ENCODE measurements around the gene P2RY12.

P2RY12 gene

DNA sequence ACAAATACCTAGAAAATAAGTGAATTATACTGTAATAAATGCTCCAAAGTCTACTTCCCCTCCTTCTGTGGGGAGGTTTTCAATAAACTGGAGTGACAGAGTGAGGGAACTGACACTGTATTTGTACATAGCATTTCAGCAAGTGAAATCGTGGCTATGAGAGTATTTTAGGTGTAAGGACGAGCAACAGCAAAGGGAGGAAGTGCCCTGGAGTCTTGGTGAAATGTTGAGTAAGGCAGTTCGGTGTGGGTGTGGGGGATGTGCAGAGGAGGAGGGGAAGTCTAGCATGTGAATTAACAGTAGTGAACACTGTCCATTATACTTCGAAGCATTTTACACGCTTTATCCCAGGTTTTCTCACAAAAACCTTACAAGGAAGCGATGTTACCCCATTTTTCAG, 37.1 kb downstream of the P2RY12 start:
- ChIA-PET POLR2A (no interaction called here), CTCF (interaction anchor here (1.1 to 1.6 kb wide), 2 partner anchors 10 to 19 kb away, joined by 3 to 4 read pairs; no protein-coding TSS in a partner anchor)
- no peak for DNase-seq (ENCODE audit: extremely low spot score)
- TF ChIP-seq, protein P1, sequence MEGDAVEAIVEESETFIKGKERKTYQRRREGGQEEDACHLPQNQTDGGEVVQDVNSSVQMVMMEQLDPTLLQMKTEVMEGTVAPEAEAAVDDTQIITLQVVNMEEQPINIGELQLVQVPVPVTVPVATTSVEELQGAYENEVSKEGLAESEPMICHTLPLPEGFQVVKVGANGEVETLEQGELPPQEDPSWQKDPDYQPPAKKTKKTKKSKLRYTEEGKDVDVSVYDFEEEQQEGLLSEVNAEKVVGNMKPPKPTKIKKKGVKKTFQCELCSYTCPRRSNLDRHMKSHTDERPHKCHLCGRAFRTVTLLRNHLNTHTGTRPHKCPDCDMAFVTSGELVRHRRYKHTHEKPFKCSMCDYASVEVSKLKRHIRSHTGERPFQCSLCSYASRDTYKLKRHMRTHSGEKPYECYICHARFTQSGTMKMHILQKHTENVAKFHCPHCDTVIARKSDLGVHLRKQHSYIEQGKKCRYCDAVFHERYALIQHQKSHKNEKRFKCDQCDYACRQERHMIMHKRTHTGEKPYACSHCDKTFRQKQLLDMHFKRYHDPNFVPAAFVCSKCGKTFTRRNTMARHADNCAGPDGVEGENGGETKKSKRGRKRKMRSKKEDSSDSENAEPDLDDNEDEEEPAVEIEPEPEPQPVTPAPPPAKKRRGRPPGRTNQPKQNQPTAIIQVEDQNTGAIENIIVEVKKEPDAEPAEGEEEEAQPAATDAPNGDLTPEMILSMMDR (IDR thresholded peaks at IDR 0.05; ENCODE audit: control extremely low read depth, extremely low read depth, low read depth, missing control alignments), result no peak

DNA sequence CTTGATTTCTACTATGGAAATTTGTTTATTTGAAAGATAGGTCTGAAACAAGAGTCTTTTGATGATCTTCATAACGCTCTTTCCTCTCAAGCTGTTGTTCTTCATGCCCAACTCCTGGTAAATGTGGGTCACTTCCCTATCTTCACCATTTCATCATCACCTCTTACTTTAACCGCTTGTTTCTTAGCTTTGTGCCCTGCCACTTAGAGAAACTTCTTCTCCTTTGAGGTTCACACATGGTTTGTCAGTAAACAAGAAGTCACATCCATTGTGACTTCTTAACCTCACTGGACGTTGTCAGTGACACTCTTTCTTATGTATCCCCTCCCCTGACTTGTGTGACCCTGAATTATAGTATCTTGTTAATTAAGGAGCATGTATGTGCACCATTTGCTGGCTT, 38.3 kb downstream of the P2RY12 start:
- POLR2A ChIA-PET, result no interaction called here
- TF ChIP-seq, protein P1 (IDR thresholded peaks at IDR 0.05; ENCODE audit: control extremely low read depth, extremely low read depth, low read depth, missing control alignments), result no peak
- CTCF ChIA-PET, result interaction anchor here (0.9 to 1.6 kb wide), 5 partner anchors 9 to 30 kb away, joined by 3 to 4 read pairs (median 3); partner anchors contain the start of gene GPR87
- DNase-seq (ENCODE audit: extremely low spot score), result no peak

DNA sequence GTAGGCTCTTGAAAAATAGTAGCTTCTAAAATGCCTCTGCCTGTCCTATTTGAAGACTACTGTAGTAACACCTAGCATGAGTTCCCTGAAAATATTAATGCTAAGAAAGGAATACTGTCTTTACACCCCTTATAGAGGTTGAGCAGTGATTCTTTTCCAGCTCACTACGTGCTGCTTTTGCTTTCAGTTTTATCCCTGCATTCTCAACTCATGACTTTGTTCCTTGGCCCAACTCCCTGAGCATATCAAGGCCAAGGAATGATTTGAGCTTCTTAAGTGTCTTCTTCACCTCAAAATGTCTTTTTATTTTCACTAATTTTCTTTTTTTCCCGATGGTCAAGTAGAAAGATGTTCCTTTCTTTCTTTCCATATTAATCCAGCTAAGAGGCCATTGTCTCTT, 38.7 kb downstream of the P2RY12 start:
- ChIA-PET POLR2A (no interaction called here), CTCF (interaction anchor here (0.9 to 1.6 kb wide), 4 partner anchors 10 to 29 kb away, joined by 3 to 4 read pairs (median 3); partner anchors contain the start of gene GPR87)
- DNase-seq (ENCODE audit: extremely low spot score), result no peak
- TF ChIP-seq, protein P1 (IDR thresholded peaks at IDR 0.05; ENCODE audit: control extremely low read depth, extremely low read depth, low read depth, missing control alignments), result no peak

DNA sequence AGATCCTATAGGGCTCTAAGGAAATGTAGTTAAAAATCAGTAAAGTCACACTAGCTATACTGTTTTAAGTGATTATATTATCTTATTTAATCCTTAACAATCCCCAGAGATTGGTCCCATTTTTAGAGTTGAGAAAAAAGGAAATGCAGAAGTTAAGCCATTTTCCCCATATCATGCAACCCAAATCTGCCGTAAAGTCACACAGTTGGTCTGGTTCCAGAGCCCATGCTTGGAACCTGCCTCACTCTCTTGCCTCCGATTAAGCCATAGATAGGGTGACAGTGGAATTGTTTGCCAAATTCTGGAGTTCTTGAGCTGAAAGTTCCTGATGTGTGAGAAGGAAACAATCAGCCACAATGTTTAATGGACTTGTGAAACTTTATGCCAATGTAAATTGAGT, 52.9 kb downstream of the P2RY12 start:
- no peak for DNase-seq (ENCODE audit: extremely low spot score)
- TF ChIP-seq, protein P1 (IDR thresholded peaks at IDR 0.05; ENCODE audit: control extremely low read depth, extremely low read depth, low read depth, missing control alignments), result no peak
- POLR2A ChIA-PET, result no interaction called here
- CTCF ChIA-PET, result interaction anchor here (0.8 kb wide), 1 partner anchor 164 kb away, joined by 3 read pairs; no protein-coding TSS in a partner anchor

DNA sequence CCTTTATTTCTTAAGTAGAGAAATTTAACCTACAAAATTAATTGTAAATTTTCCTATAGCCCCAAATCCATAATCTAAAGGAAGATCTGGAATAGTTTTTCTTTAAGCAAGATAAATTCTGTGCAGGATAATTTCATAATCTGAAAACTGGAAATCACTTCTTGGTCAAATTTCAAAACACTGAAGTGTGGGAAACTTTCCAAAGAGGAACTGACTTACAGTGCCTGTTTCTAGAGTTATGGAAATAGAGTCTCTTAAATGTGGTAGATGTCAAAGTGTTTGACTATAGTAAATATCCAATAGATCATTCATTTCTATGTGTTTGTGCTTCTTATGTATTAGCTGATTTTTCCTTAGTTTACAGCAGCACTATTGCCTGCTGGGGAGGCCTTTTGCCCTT, 53.7 kb downstream of the P2RY12 start:
- ChIA-PET CTCF (no interaction called here), POLR2A (no interaction called here)
- TF ChIP-seq, protein P1 (IDR thresholded peaks at IDR 0.05; ENCODE audit: control extremely low read depth, extremely low read depth, low read depth, missing control alignments), result no peak
- no peak for DNase-seq (ENCODE audit: extremely low spot score)

DNA sequence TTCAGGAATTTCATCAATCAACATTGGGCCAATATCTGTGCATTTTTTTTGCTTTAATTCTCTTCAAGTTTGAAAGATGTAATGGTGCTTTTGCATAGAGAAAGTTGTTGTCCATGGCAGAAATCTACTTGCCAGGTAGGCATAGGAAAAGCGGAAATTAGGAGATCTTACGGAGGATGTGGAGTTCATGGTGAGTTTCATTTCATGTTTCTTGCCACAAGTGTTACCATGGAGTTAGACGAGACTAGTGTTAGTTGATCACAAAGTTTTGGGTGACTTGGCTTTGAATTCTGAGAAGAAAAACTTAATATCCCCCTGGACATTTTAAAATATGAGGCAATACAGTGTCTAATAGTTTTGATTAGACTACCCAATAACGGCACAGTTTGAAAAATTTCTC, 54.2 kb downstream of the P2RY12 start:
- TF ChIP-seq, protein P1 (IDR thresholded peaks at IDR 0.05; ENCODE audit: control extremely low read depth, extremely low read depth, low read depth, missing control alignments), result no peak
- DNase-seq (ENCODE audit: extremely low spot score), result no peak
- ChIA-PET POLR2A (no interaction called here), CTCF (no interaction called here)
